CD4-positive, alpha-beta T cell treated with Interferon alpha-2 for 1 hour (primary cell): ENCODE results near the gene RAB3IL1.

Experiments used
- DNase-seq, 2 donors: peaks; one replicate each; pipeline ENCODE4 v3.0.0-alpha.2; 2020 to 2022

Gene RAB3IL1

GRCh38 chr11:61918251-61918937 is 1.0 kb upstream of the RAB3IL1 start:
- DNase-seq: no peak

- DNase-seq: no peak
Measured at GRCh38 chr11:61916737-61917333, 531 bp downstream of the RAB3IL1 start.

DNA sequence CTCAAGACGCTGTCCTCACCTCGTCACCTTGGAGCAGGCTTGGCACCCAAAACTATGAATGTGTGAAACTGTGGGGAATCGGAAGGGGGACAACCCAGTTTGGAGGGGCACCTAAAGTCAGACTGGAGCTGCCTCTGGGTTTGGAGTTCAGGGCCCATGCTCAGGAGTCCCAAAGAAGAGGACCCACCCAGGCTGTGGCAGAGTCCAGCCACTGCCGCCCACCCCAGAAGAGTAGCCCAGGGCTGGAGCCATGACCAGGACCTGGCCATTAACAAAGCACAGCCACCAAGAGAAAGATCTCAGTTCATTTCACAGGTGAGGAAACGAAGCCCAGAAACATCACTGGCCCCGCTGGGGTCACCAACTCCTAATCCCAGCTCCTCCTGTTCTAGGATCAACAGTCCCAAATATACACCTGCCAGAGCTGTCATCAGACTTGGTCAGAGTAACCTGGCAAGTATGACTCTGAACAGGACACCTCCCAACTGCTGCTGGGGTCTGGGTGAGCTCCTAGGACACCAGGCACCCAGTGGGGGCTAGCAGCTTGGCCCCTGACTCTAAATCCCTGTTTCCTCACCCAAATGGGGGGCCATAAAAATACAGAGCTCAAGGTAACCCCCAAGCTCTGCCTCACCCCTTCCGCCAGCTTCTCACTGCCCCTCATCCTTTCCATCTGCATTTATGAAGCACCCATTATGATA is 2.7 kb downstream of the RAB3IL1 start:
- DNase-seq: no peak

DNA sequence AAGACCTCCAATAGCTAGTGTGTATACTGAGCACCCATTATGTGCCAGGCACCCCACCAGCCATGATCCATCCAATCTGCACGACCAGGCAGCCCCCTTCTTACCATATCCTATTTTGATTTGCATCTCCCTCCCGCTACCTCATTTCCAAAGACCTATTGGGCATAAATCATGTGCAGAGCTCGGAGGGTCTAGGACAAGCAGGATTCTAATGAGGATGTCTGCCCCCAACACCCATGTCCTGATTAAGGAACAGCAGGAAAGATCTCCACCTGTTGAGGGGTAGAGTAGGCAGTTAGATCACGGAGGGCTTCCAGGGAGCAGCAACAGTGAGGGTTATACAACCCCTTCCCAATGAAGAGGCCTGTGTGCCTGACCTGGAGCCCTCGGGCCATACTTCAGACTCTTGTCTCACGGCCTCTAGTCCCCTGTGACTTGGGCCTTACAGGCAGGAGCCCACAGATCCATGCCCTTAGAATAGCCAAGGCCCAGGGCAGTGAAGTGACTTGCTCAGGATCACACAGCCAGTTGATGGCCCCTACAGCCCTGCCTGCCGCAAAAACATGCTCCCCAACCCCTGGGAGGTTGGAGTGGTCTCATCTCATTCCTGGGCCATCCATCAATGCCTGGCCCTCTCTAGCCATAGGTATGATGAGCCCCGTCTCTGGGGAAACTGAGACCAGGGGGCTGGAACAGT is 3.5 kb downstream of the RAB3IL1 start:
- no peak for DNase-seq

GRCh38 chr11:61912991-61913698 is 4.2 kb downstream of the RAB3IL1 start:
- DNase-seq: no peak

DNA sequence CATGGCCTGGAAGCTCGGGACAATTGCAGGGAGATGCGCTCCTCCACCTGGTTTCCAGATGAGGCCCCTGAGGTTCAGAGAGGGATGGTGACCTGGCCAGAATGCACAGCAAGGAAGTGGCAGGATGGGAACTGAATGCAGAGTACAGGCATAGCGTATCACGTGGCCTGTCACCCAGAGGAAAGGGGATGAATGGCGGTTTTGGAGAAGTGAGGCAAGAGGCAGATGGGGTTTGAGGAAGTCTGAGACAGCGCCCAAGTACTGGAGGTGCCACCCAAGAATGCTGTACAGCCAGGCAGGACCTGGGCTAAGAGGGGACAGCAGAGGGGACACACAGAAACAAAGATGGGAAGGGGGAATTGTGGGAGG is 4.9 kb downstream of the RAB3IL1 start:
- DNase-seq: peak; percentile 16 to 60

DNA sequence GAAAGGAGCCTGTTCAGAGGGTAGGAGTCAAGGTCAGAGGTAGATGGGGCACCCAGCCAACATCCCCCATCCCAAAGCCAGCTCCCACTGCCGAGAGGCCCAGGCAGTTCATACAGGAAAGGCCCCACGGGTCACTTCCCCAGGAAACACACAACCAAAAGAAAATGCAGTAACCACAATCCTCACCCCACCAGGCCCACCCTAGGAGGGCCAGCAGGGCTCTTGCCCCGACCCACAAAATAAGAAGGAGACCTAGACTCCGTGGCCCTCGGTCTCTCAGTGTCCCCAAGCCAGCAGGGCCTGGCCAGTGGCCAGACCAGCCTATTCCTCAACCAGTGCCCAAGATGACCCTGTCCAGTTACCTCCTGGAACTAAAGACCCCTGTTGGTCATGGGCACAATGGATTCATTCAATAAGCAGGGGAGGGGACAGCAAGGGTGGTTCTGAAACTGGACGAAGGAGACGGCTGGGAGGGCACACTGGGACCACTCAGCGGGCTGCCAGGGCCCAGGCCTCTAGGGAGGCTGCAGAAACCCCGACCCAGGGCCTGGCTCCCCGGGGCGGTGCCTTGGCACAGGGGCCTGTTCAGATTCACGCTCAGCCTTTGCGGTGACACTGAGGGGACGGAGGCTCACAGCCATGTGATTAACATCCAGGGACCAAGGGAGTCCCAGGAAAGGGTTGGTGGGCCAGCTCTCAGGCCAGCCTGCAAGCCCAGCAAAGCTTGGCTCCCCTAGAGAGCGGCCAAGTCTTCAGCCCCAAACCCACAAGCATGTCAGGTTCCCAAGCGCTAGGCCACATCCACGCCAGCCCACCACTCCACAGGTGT is 5.5 kb downstream of the RAB3IL1 start:
- no peak for DNase-seq

DNA sequence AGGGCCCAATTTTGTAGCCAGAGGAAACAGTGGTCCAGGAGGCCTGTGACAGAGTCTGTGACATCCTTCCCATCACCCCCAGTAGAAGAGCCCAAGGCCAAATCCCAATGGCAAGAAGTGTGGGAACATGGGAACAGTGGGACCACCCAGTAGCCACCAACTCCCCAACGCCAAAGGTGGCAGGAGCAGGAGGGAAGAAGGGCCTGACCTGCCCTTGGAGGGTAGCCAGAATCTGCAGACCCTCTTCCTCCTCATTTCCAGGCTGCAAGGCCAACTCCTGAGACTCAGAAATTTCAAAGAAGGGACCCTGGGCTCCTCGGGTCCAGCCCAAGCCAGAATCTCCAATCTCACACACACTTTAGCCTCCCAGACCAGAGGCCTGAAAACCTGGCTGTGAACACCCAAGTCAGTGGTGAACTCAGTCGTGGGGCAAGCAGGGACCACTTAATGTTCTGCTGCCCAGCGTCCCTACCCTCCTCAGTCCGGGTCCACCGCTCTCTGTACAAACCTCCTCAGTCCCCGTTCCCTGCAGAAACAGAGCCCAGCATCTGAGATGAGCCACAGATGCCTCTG is 6.2 kb downstream of the RAB3IL1 start:
- DNase-seq: no peak

- DNase-seq: no peak
Measured at GRCh38 chr11:61910187-61911127, 6.9 kb downstream of the RAB3IL1 start.

DNA sequence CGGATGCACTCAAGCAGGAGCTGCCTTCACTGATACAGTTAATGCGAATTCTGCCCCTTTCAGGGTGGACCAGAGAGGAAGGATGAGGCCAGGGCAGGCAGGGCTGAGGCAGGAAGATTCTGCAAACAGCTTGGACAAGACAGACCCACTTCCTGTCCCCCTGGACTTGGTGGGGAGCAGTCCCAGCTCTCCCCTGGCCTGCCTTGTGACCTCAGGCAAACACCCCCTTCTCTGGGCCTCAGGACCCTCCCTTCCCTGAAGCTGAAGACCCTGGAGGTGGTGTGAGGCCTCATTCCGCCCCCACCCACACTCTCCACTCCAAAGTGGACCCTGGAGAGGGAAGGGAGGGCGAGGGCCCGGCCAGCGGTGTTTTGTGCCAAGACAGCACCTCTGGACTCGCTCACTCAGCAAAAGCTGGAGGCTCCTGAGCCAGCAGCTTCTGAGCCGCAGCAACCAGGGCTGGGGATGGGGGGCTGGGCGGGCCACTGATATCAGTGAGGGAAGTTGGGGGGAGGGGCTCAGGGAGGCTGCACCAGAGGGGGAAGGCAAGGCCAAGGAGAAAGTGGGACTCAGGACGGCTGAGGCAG is 8.5 kb downstream of the RAB3IL1 start:
- no peak for DNase-seq

- DNase-seq: no peak
Measured at GRCh38 chr11:61907871-61908729, 9.3 kb downstream of the RAB3IL1 start.

- no peak for DNase-seq
Measured at GRCh38 chr11:61907282-61907681, 10.1 kb downstream of the RAB3IL1 start.

GRCh38 chr11:61906522-61906909 is 10.8 kb downstream of the RAB3IL1 start:
- no peak for DNase-seq

GRCh38 chr11:61905801-61906521 is 11.4 kb downstream of the RAB3IL1 start:
- DNase-seq: no peak

DNA sequence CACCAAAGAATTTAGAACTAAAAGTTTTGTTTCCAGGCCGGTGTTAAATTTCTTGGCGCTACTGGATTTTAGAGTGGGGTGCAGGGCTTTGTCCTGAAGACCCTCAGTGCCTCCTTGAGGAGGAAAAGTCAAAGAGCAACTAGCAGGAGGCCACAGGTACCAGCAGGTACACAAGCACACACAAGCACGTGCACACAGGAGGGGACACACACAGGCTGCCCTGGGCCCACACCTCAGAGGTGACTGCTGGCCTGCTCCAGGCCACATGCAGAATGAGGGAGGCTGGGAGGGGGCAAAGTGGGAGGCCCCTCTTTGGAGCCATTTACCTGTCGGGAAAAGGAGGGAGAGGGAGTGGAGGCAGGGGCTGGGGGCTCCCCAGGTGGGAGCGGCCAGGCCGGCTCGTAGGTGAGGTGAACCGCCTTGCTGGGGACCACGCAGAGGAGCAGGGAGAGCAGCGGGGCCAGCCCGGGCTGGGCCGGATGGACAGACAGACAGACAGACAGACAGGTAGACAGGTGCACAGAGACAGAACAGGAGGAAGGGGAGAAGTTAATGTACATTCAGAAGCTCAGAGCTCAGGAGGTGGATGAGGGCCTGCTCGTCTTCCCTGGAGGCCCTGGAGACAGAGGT is 12.2 kb downstream of the RAB3IL1 start:
- DNase-seq: no peak

DNA sequence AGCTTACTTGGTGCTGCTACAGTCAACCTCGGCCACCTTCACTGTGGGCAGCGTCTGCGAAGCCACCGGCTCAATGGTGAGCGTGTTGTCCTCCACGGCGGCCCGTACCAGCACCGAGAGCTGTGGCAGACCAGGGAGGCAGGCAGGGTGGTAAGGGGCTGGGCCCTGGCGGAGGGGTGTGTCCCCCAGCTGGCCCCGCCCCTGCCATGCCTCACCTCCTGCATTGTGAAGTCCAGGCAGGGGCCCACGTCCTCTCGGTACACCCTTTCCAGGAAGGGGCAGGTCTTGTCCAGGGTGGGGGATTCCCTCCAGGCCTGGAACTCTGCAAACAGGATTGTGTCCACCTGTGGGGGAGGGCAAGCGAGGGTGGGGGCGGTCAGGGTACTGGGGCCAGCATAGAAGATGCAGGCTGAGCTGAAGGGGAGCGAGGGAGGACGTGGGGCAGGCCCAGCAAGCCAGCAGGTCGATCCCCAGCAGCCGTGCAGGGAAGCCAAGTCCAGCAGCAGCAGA is 12.8 kb downstream of the RAB3IL1 start:
- DNase-seq: no peak

GRCh38 chr11:61903845-61904244 is 13.5 kb downstream of the RAB3IL1 start:
- DNase-seq: no peak

- no peak for DNase-seq
Measured at GRCh38 chr11:61902313-61902712, 15.1 kb downstream of the RAB3IL1 start.
